Prostate gland (tissue), 2 donors: Measurements from ENCODE around the gene SPDYE2B. TPM values are rescaled to one million over a fixed set of nuclear protein-coding genes. Genes with fewer than 3 reads are reported as not detected.
"Not testable (repeated sequence)": the region's sequence is repeated elsewhere in the genome, so short reads cannot be mapped to it uniquely, and the experiment has no call there.

Experiments
- DNase-seq: peaks from one replicate; pipeline ENCODE4 v3.0.0-alpha.2; 2019; ENCODE audit warnings: low spot score
- H3K27ac ChIP-seq, 2 donors: fragments of 200-600 bp; sonication (generic); 2 replicates each; pipeline ENCODE4 v1.5.1; 2017 to 2019
- H3K27me3 ChIP-seq: fragments of 200-600 bp; sonication (generic); replicated peaks from 2 replicates; pipeline ENCODE4 v1.5.1; 2019; ENCODE audit not compliant: insufficient read depth
- H3K36me3 ChIP-seq, 2 donors: fragments of 200-600 bp; sonication (generic); 1 replicate in 1 of 2; 2 replicates in 1 of 2; pipeline versions ENCODE4 v1.5.1 to v1.8.1; 2017 to 2019
- H3K4me1 ChIP-seq: fragments of 200-600 bp; sonication (generic); replicated peaks from 2 replicates; pipeline ENCODE4 v1.5.1; 2019
- H3K4me3 ChIP-seq, 2 donors: fragments of 200-600 bp; sonication (generic); 2 replicates each; pipeline ENCODE4 v1.5.1; 2017 to 2019
- H3K9me3 ChIP-seq: fragments of 200-600 bp; sonication (generic); 2 replicates; pipeline ENCODE4 v1.5.1; 2017
- WGBS: methylation state at CpG from one replicate; pipeline ENCODE4 v1.1.5; 2018; 5-methylcytosine and 5-hydroxymethylcytosine counted together
- intact Hi-C: fragments of 100-400 bp; cut with DNase I; formaldehyde crosslinking; loops from one replicate; pipeline ENCODE4 v1.14.2; 2022
- total RNA-seq, 2 donors: library from RNA; depleted of rRNA; stranded (reverse); fragments of >200 nt; gene quantifications; one replicate each; pipeline ENCODE4 v1.1.0, GENCODE V29; 2016

SPDYE2B gene
- total RNA-seq, 2 donors from 2014 or later = not detected

DNA sequence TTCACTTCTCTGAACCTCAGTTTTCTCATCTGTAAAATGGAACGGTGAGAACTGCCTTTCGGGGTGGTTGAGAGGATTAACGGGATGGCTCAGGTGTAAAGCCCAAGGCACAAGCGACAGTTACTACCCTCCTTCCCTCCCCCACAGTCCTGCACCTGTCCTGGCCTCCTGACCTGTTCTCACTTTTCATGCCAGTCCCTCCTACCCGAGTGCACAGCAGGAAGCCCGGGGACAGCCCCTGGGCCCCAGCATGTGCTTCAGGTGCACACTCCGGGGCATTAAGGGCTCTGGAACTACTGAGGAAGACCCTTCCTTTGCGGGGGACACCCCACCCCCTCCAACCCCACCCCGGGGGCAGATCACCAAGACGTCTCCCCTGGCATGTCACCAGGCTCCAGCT is 34.2 kb upstream of the SPDYE2B start:
- H3K36me3 ChIP-seq, H3K4me3 ChIP-seq, DNase-seq, H3K27ac ChIP-seq, H3K9me3 ChIP-seq, H3K4me1 ChIP-seq, H3K27me3 ChIP-seq, intact Hi-C loops: not testable (repeated sequence)
- WGBS = no CpG with 5 or more reads among the region's 10 CpGs

- H3K27ac ChIP-seq = not testable (repeated sequence)
- H3K4me3 ChIP-seq = peak within 1 kb of the TSS; percentile 31 to 46
These were observed 33.5 kb upstream of the SPDYE2B start, which contains the start of gene RASA4 for GRCh38 chr7:102616507-102617125. RASA4 (minus strand) TSS chr7:102616756; CDS start chr7:102616689, 67 bp downstream.

DNA sequence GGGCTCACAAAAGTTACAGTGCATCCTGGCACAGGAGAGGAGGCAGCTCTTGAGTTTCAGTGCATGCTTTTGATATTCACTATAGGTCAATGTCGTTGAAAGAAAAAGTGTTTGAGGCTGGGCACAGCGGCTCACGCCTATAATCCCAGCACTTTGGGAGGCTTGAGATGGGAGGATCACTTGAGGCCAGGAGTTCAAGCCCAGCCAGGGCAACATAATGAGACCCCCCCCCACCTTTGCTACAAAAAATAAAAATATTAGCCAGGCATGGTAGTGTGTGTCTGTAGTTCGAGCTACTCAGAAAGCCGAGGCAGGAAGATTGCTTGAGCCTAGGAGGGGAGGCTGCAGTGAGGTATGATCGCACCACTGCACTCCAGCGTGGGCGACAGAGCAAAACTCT is 32.0 kb upstream of the SPDYE2B start:
- WGBS = 90% methylated on average over 3 of the region's 8 CpGs
- H3K27ac ChIP-seq, intact Hi-C loops, H3K4me3 ChIP-seq, DNase-seq, H3K4me1 ChIP-seq, H3K36me3 ChIP-seq, H3K9me3 ChIP-seq, H3K27me3 ChIP-seq: not testable (repeated sequence)

More at GRCh38 chr7:102616507-102617125, 33.5 kb upstream of the SPDYE2B start, which contains the start of gene RASA4:
- WGBS = no CpG with 5 or more reads among the region's 62 CpGs
- H3K9me3 ChIP-seq, intact Hi-C loops, H3K4me1 ChIP-seq, H3K27me3 ChIP-seq, H3K36me3 ChIP-seq: not testable (repeated sequence)
- DNase-seq = peak; percentile 36

GRCh38 chr7:102627271-102627904 is 22.7 kb upstream of the SPDYE2B start:
- H3K36me3 ChIP-seq, intact Hi-C loops, H3K4me3 ChIP-seq, DNase-seq, H3K27me3 ChIP-seq, H3K4me1 ChIP-seq, H3K9me3 ChIP-seq, H3K27ac ChIP-seq: not testable (repeated sequence)
- no CpG with 5 or more reads among the region's 8 CpGs for WGBS

GRCh38 chr7:102630622-102631021 is 19.5 kb upstream of the SPDYE2B start:
- H3K4me3 ChIP-seq, H3K36me3 ChIP-seq, intact Hi-C loops, H3K9me3 ChIP-seq, H3K4me1 ChIP-seq, H3K27ac ChIP-seq, H3K27me3 ChIP-seq: not testable (repeated sequence)
- no CpG with 5 or more reads among the region's 9 CpGs for WGBS
- peak; percentile 25 for DNase-seq

GRCh38 chr7:102634299-102634698 is 15.8 kb upstream of the SPDYE2B start:
- H3K4me3 ChIP-seq, H3K36me3 ChIP-seq, H3K9me3 ChIP-seq, H3K27me3 ChIP-seq, H3K4me1 ChIP-seq, DNase-seq, intact Hi-C loops, H3K27ac ChIP-seq: not testable (repeated sequence)
- WGBS = 75% methylated on average over 3 of the region's 6 CpGs

DNA sequence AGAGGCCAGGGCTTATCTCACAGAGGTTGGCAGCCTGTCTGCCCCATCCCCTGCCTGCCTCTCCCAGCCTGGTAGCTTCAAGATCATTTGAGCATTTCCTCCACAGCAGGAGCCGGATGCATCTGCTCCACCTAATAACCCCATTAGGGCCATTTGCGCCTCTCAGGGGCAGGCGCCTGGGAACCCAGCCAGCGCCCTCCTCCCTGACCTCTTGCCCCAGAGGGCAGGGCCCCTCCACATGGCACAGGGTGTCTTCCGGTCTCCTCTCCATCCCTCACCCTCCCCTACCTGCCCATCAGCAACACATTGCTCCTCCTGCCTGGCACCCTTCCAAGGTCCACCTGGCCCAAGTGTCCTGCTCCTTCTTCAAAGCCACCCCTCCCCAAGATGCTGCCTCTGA is 14.8 kb upstream of the SPDYE2B start:
- H3K9me3 ChIP-seq, H3K4me1 ChIP-seq, H3K36me3 ChIP-seq, H3K27me3 ChIP-seq, DNase-seq, intact Hi-C loops, H3K4me3 ChIP-seq, H3K27ac ChIP-seq: not testable (repeated sequence)
- no CpG with 5 or more reads among the region's 5 CpGs for WGBS

GRCh38 chr7:102636956-102637355 is 13.2 kb upstream of the SPDYE2B start:
- H3K9me3 ChIP-seq, H3K4me1 ChIP-seq, H3K4me3 ChIP-seq, intact Hi-C loops, H3K36me3 ChIP-seq, DNase-seq, H3K27me3 ChIP-seq, H3K27ac ChIP-seq: not testable (repeated sequence)
- WGBS = 92% methylated on average over 13 of the region's 13 CpGs

DNA sequence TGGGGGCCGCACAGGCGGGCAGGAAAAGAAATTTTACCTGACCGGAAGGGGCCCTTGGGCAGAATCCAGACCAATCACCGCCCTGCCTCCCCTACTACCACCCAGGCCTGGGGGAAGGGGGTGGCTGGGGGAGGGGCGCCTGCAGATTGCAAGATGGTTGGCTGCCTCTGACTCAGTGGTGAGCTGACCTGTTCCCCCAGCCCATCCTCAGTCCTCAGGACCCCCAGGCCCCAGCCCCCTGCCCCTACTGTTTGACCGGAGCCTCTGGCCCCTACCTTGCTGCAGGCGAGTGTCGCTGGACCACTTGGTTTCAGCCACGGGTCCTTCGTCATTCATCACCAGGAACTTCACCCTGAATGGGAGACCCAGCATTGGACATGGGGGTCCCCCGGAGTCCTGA is 11.3 kb upstream of the SPDYE2B start:
- not testable (repeated sequence) for DNase-seq

GRCh38 chr7:102642691-102643090 is 7.4 kb upstream of the SPDYE2B start, which contains the start of gene UPK3BL1:
UPK3BL1 (minus strand) TSS chr7:102642791; CDS start chr7:102642741, 50 bp downstream.
- H3K4me3 ChIP-seq, DNase-seq, H3K27ac ChIP-seq, H3K36me3 ChIP-seq, H3K4me1 ChIP-seq, H3K9me3 ChIP-seq, H3K27me3 ChIP-seq, intact Hi-C loops: not testable (repeated sequence)
- WGBS = no CpG with 5 or more reads among the region's 9 CpGs

More for the DNA sequence above, 11.3 kb upstream of the SPDYE2B start:
- intact Hi-C loops, H3K36me3 ChIP-seq, H3K27ac ChIP-seq, H3K4me1 ChIP-seq, H3K4me3 ChIP-seq, H3K9me3 ChIP-seq, H3K27me3 ChIP-seq: not testable (repeated sequence)
- WGBS = 91% methylated on average over 6 of the region's 11 CpGs

DNA sequence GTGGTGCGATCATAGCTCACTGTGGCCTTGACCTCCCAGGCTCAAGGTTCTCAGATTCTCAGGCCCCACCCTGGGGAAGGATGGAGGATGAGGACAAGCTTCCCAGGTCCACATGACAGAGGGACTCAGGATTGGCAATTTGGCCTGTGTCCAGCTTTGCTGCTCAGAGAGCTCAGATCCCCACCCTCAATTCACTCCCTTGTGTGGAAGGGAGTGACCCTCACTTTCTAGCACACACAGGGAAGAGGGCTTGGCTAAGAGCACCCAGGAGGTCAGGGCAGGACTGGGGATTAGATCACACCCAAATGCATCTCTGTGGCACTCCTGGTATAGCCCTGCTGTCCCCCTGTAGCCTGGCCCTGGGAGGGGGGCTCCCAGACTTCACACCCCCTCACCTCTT is 6.7 kb upstream of the SPDYE2B start:
- H3K27me3 ChIP-seq, H3K36me3 ChIP-seq, H3K27ac ChIP-seq, DNase-seq, H3K9me3 ChIP-seq, H3K4me1 ChIP-seq, intact Hi-C loops, H3K4me3 ChIP-seq: not testable (repeated sequence)
- WGBS = 100% methylated on average over 1 of the region's 1 CpG

- H3K4me1 ChIP-seq, H3K27me3 ChIP-seq, H3K4me3 ChIP-seq, intact Hi-C loops, H3K9me3 ChIP-seq, H3K27ac ChIP-seq, DNase-seq, H3K36me3 ChIP-seq: not testable (repeated sequence)
- WGBS = 97% methylated on average over 7 of the region's 7 CpGs
These were observed 2.3 kb upstream of the SPDYE2B start for GRCh38 chr7:102647813-102648212.

GRCh38 chr7:102664765-102665164 is 14.6 kb downstream of the SPDYE2B start:
- DNase-seq, H3K27me3 ChIP-seq, H3K9me3 ChIP-seq, H3K27ac ChIP-seq, H3K4me3 ChIP-seq, intact Hi-C loops, H3K36me3 ChIP-seq, H3K4me1 ChIP-seq: not testable (repeated sequence)
- no CpG with 5 or more reads among the region's 11 CpGs for WGBS
